ENCODE results near the gene HNRNPAB.
"Not testable (repeated sequence)": the region's sequence is repeated elsewhere in the genome, so short reads cannot be mapped to it uniquely, and the experiment has no call there.

HNRNPAB gene

DNA sequence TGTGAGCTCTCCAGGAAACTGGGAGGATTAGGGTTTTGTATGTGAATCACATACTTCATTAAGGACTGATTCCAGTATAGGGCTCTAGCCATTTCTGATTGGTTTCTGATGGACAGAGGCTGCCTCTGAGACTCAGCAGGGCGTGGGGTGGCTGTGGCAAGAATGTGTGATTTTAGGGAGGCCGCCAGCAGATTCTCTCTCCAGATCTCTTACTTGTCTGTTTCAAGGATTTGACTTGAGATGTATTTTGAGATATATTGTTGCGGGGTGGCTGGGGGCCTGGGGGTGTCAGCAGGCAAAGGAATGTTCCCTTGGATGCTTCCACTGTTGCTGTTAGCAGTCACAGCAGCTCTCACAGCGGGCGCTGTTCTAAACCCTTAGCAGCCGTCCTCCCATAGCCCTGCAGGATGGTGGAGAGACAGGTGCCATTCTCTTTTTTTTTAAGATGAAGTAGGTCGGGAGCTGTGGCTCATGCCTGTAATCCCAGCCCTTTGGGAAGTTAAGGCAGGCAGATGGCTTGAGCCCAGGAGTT, 8.0 kb upstream of the HNRNPAB start:
- Histone ChIP-seq H3K79me1 (ENCODE audit: low read length) (no peaks in the 10 kb centered on the region), H3K36me3 (ENCODE audit: control insufficient read depth in 1 of 2, insufficient read depth in 2 of 2, low read length in 2 of 2) (no peaks in the 10 kb centered on the region), H2BK12ac (ENCODE audit: low read length) (no peak overlapping the region), H3K4me3 (ENCODE audit: low read depth, low read length) (no peak overlapping the region), H2BK5ac (ENCODE audit: low read depth, low read length, poor library complexity) (no peak overlapping the region), H2AK5ac (ENCODE audit: low read length) (no peak overlapping the region), H3K4me1 (ENCODE audit: control insufficient read depth in 1 of 2, insufficient read depth in 2 of 2, low read length in 2 of 2) (no peaks in the 10 kb centered on the region), H3K27me3 (ENCODE audit: insufficient read depth, low read length) (no peaks in the 10 kb centered on the region), H3K79me2 (ENCODE audit: control insufficient read depth, insufficient read depth, low read length, poor library complexity) (no peaks in the 10 kb centered on the region), H3K4ac (ENCODE audit: low read depth, low read length) (no peak overlapping the region), H2BK120ac (ENCODE audit: insufficient read depth, low read length, poor library complexity) (no peak overlapping the region), H3K9me3 (ENCODE audit: insufficient read depth, low read depth, low read length) (peaks cover 8% of the 10 kb centered on the region), H4K91ac (ENCODE audit: low read depth, low read length) (no peak overlapping the region), H3K9ac (ENCODE audit: low read length) (no peak overlapping the region), H3K23ac (ENCODE audit: low read length) (no peak overlapping the region), H4K8ac (ENCODE audit: low read depth, low read length) (no peak overlapping the region), H3K4me2 (ENCODE audit: low read length) (no peak overlapping the region), H3K27ac (ENCODE audit: low read depth, low read length) (no peak overlapping the region), H2AFZ (ENCODE audit: insufficient read depth, low read length, poor library complexity) (no peak overlapping the region), H3K18ac (ENCODE audit: low read length) (no peak overlapping the region), H3K14ac (ENCODE audit: low read length) (no peak overlapping the region), H4K12ac (ENCODE audit: low read depth, low read length) (no peak overlapping the region)
- no CpG with 5 or more reads among the region's 7 CpGs for WGBS (ENCODE audit: extremely low coverage, insufficient coverage, insufficient read length)
- DNase-seq, result no peak

GRCh38 chr5:178196986-178197385, 7.3 kb upstream of the HNRNPAB start:
- no peak overlapping the region for H3K18ac ChIP-seq (ENCODE audit: low read length)
- H3K79me1 ChIP-seq (ENCODE audit: low read length), result no peaks in the 10 kb centered on the region
- H3K4me3 ChIP-seq (ENCODE audit: low read depth, low read length), result peak overlapping the region; percentile 43
- no peak overlapping the region for H3K4me2 ChIP-seq (ENCODE audit: low read length)
- H3K14ac ChIP-seq (ENCODE audit: low read length), result no peak overlapping the region
- H2BK5ac ChIP-seq (ENCODE audit: low read depth, low read length, poor library complexity), result no peak overlapping the region
- no peak overlapping the region for H2AK5ac ChIP-seq (ENCODE audit: low read length)
- no peaks in the 10 kb centered on the region for H3K79me2 ChIP-seq (ENCODE audit: control insufficient read depth, insufficient read depth, low read length, poor library complexity)
- DNase-seq, result peak in 1 of 2 donors; percentile 58
- no peak overlapping the region for H2BK120ac ChIP-seq (ENCODE audit: insufficient read depth, low read length, poor library complexity)
- no peaks in the 10 kb centered on the region for H3K36me3 ChIP-seq (ENCODE audit: control insufficient read depth in 1 of 2, insufficient read depth in 2 of 2, low read length in 2 of 2)
- H4K8ac ChIP-seq (ENCODE audit: low read depth, low read length), result no peak overlapping the region
- no peak overlapping the region for H2AFZ ChIP-seq (ENCODE audit: insufficient read depth, low read length, poor library complexity)
- H4K12ac ChIP-seq (ENCODE audit: low read depth, low read length), result no peak overlapping the region
- H4K91ac ChIP-seq (ENCODE audit: low read depth, low read length), result no peak overlapping the region
- H3K27me3 ChIP-seq (ENCODE audit: insufficient read depth, low read length), result no peaks in the 10 kb centered on the region
- no peak overlapping the region for H3K9ac ChIP-seq (ENCODE audit: low read length)
- peaks cover 8% of the 10 kb centered on the region for H3K9me3 ChIP-seq (ENCODE audit: insufficient read depth, low read depth, low read length)
- H3K4ac ChIP-seq (ENCODE audit: low read depth, low read length), result no peak overlapping the region
- H3K23ac ChIP-seq (ENCODE audit: low read length), result no peak overlapping the region
- H3K4me1 ChIP-seq (ENCODE audit: control insufficient read depth in 1 of 2, insufficient read depth in 2 of 2, low read length in 2 of 2), result no peaks in the 10 kb centered on the region
- no peak overlapping the region for H3K27ac ChIP-seq (ENCODE audit: low read depth, low read length)
- H2BK12ac ChIP-seq (ENCODE audit: low read length), result no peak overlapping the region
- no CpG with 5 or more reads among the region's 8 CpGs for WGBS (ENCODE audit: extremely low coverage, insufficient coverage, insufficient read length)

- not testable (repeated sequence) for H3K4me3 ChIP-seq (ENCODE audit: low read depth, low read length); H3K79me2 ChIP-seq (ENCODE audit: control insufficient read depth, insufficient read depth, low read length, poor library complexity); H2AK5ac ChIP-seq (ENCODE audit: low read length); H3K4ac ChIP-seq (ENCODE audit: low read depth, low read length); H3K27me3 ChIP-seq (ENCODE audit: insufficient read depth, low read length); H3K79me1 ChIP-seq (ENCODE audit: low read length); H3K27ac ChIP-seq (ENCODE audit: low read depth, low read length); H3K9ac ChIP-seq (ENCODE audit: low read length); H3K18ac ChIP-seq (ENCODE audit: low read length); H3K4me1 ChIP-seq (ENCODE audit: control insufficient read depth in 1 of 2, insufficient read depth in 2 of 2, low read length in 2 of 2); H4K91ac ChIP-seq (ENCODE audit: low read depth, low read length); H2BK12ac ChIP-seq (ENCODE audit: low read length); DNase-seq; H3K9me3 ChIP-seq (ENCODE audit: insufficient read depth, low read depth, low read length); H2AFZ ChIP-seq (ENCODE audit: insufficient read depth, low read length, poor library complexity); H3K36me3 ChIP-seq (ENCODE audit: control insufficient read depth in 1 of 2, insufficient read depth in 2 of 2, low read length in 2 of 2); H4K8ac ChIP-seq (ENCODE audit: low read depth, low read length); H2BK120ac ChIP-seq (ENCODE audit: insufficient read depth, low read length, poor library complexity); H4K12ac ChIP-seq (ENCODE audit: low read depth, low read length); H3K14ac ChIP-seq (ENCODE audit: low read length); H3K23ac ChIP-seq (ENCODE audit: low read length); H3K4me2 ChIP-seq (ENCODE audit: low read length); H2BK5ac ChIP-seq (ENCODE audit: low read depth, low read length, poor library complexity)
- no CpG with 5 or more reads among the region's 11 CpGs for WGBS (ENCODE audit: extremely low coverage, insufficient coverage, insufficient read length)
These were observed 6.2 kb upstream of the HNRNPAB start for GRCh38 chr5:178198151-178198550.

- no peak overlapping the region for H3K4ac ChIP-seq (ENCODE audit: low read depth, low read length)
- no peaks in the 10 kb centered on the region for H3K27me3 ChIP-seq (ENCODE audit: insufficient read depth, low read length)
- no peak overlapping the region for H3K9ac ChIP-seq (ENCODE audit: low read length)
- H3K36me3 ChIP-seq (ENCODE audit: control insufficient read depth in 1 of 2, insufficient read depth in 2 of 2, low read length in 2 of 2), result no peaks in the 10 kb centered on the region
- no CpG with 5 or more reads among the region's 11 CpGs for WGBS (ENCODE audit: extremely low coverage, insufficient coverage, insufficient read length)
- H3K79me2 ChIP-seq (ENCODE audit: control insufficient read depth, insufficient read depth, low read length, poor library complexity), result no peaks in the 10 kb centered on the region
- no peak overlapping the region for H2AFZ ChIP-seq (ENCODE audit: insufficient read depth, low read length, poor library complexity)
- no peaks in the 10 kb centered on the region for H3K79me1 ChIP-seq (ENCODE audit: low read length)
- H2BK5ac ChIP-seq (ENCODE audit: low read depth, low read length, poor library complexity), result no peak overlapping the region
- no peak for DNase-seq
- no peak overlapping the region for H3K4me3 ChIP-seq (ENCODE audit: low read depth, low read length)
- H4K8ac ChIP-seq (ENCODE audit: low read depth, low read length), result no peak overlapping the region
- H2AK5ac ChIP-seq (ENCODE audit: low read length), result no peak overlapping the region
- H4K12ac ChIP-seq (ENCODE audit: low read depth, low read length), result no peak overlapping the region
- no peaks in the 10 kb centered on the region for H3K4me1 ChIP-seq (ENCODE audit: control insufficient read depth in 1 of 2, insufficient read depth in 2 of 2, low read length in 2 of 2)
- no peak overlapping the region for H3K27ac ChIP-seq (ENCODE audit: low read depth, low read length)
- H2BK120ac ChIP-seq (ENCODE audit: insufficient read depth, low read length, poor library complexity), result no peak overlapping the region
- H3K23ac ChIP-seq (ENCODE audit: low read length), result no peak overlapping the region
- H3K9me3 ChIP-seq (ENCODE audit: insufficient read depth, low read depth, low read length), result no peaks in the 10 kb centered on the region
- no peak overlapping the region for H2BK12ac ChIP-seq (ENCODE audit: low read length)
- H3K14ac ChIP-seq (ENCODE audit: low read length), result no peak overlapping the region
- no peak overlapping the region for H3K4me2 ChIP-seq (ENCODE audit: low read length)
- no peak overlapping the region for H3K18ac ChIP-seq (ENCODE audit: low read length)
- H4K91ac ChIP-seq (ENCODE audit: low read depth, low read length), result no peak overlapping the region
These were observed 5.6 kb upstream of the HNRNPAB start for GRCh38 chr5:178198706-178199105.
